Gastrocnemius medialis (tissue), 4 donors: ENCODE results near the gene PCED1B. TPM values are rescaled to one million over a fixed set of nuclear protein-coding genes. Genes with fewer than 3 reads are reported as not detected.

ENCODE experiments used
- ATAC-seq, 2 donors: fragments of 150-250 bp; one replicate each; pipeline ENCODE4 v1.9.1; 2016
- DNase-seq, 2 donors: peaks; one replicate each; pipeline ENCODE4 v3.0.0-alpha.2; 2019
- H3K27ac ChIP-seq, 4 donors: fragments of 200-600 bp; sonication (generic); 1 replicate in 1 of 4; 2 replicates in 3 of 4; pipeline ENCODE4 v1.5.1; 2016 to 2018; ENCODE audit warnings: mild to moderate bottlenecking in 2 of 4, moderate library complexity in 1 of 4
- H3K27me3 ChIP-seq, 3 donors: fragments of 200-600 bp; sonication (generic) in 2 of 3; 1 replicate in 1 of 3; 2 replicates in 2 of 3; pipeline versions ENCODE4 v1.5.1 to v1.6.0; 2016 to 2019; ENCODE audit warnings: mild to moderate bottlenecking in 1 of 3, moderate library complexity in 1 of 3
- H3K36me3 ChIP-seq, 2 donors: fragments of 200-600 bp; sonication (generic) in 1 of 2; one replicate each; pipeline ENCODE4 v1.5.1; 2017 to 2018
- H3K4me1 ChIP-seq, 2 donors: fragments of 200-600 bp; sonication (generic) in 1 of 2; one replicate each; pipeline ENCODE4 v1.5.1; 2016 to 2017; ENCODE audit warnings: mild to moderate bottlenecking in 2 of 2
- H3K4me3 ChIP-seq, 4 donors: fragments of 200-600 bp; sonication (generic) in 3 of 4; 1 replicate in 1 of 4; 2 replicates in 3 of 4; pipeline ENCODE4 v1.5.1; 2016 to 2019; ENCODE audit warnings: mild to moderate bottlenecking in 2 of 4
- H3K9me3 ChIP-seq, 3 donors: fragments of 200-600 bp; sonication (generic) in 2 of 3; 1 replicate in 1 of 3; 2 replicates in 2 of 3; pipeline ENCODE4 v1.5.1; 2016 to 2019
- POLR2A ChIP-seq, 2 donors: fragments of 450-650 bp; IDR thresholded peaks; one replicate each; pipeline ENCODE4 v1.6.1; 2017; ENCODE audit warnings: antibody characterized with exemption in 2 of 2, mild to moderate bottlenecking in 2 of 2, moderate library complexity in 2 of 2
- in situ Hi-C, 4 donors: fragments of 200-750 bp; cut with MboI; loops; one replicate each; pipeline versions ENCODE4 v1.15.0 to v1.8.0; 2017; ENCODE audit warnings: low sequenced_read_pairs in 4 of 4
- intact Hi-C: fragments of 100-400 bp; cut with DNase I; formaldehyde crosslinking; loops from one replicate; pipeline ENCODE4 v1.15.1; 2023; ENCODE audit warnings: low total_unique reads
- total RNA-seq, 4 donors: library from RNA; depleted of rRNA; stranded (reverse); fragments of >200 nt; gene quantifications; one replicate each; pipeline versions ENCODE4 v1.1.0 to v1.2.3, GENCODE V29; 2016
- TF ChIP-seq, protein P1 (sequence below), 5 experiments: fragments of 450-650 bp in 3 of 5; fragments of 200-600 bp in 2 of 5; sonication (generic) in 2 of 5; IDR thresholded peaks in 4 of 5; conservative IDR thresholded peaks in 1 of 5; 1 replicate in 4 of 5; 2 replicates in 1 of 5; pipeline ENCODE4 v1.5.1; 2016 to 2019; ENCODE audit warnings: antibody characterized with exemption in 5 of 5, mild to moderate bottlenecking in 3 of 5, moderate library complexity in 3 of 5

PCED1B gene
- total RNA-seq, 4 donors from 2014 or later, result 0.36 to 0.55 (median 0.47) TPM; not detected in 1

DNA sequence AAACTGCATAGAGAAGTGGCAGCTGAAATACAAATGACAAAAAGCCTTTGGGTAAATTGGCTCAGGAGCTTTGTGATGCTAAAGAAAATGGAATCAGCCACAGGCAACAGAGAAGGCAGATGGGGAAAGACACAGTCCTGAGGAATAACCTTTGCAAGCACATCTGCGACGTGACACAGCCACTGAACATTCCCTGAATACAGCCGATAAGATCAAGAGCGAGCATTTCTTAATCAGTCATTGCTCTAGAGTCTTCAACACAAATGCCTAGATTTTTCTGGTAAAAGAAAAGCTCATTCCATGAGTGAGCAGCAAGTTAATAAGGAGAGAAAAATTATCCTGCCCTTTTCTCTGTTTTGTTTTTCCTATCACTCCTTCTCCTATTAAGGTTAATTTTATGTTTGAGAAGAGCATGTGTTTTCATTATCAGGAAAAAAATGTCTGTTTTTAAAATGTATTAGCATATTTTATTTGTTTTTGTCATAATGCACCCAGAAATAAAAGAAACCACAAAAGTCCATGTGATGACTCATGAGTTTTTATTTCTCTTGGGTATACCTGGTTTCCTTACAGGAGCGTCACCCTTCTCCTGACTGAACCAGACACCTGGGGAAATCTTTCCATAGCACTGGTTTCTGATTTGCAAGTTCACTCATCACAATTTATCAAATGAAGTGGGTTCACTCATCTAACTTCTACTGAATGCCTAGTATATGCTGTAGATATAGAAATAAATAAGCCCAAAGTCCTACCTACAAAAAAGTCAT lies 45.4 kb upstream of the PCED1B start:
- ATAC-seq (no peak), DNase-seq (no peak)
- in situ Hi-C loops (loop anchor here in 3 of 4 donors (10.0 to 25.0 kb wide), 2 partner anchors 361 to 628 kb away; no protein-coding TSS in a partner anchor), intact Hi-C loops (loop anchor here (2.0 to 10.0 kb wide), 5 partner anchors 38 to 671 kb away; partner anchors contain the start of gene RPAP3)
- Histone ChIP-seq H3K27me3 (no peaks in the 10 kb centered on the region), H3K36me3 (no peaks in the 10 kb centered on the region), H3K27ac (no peak overlapping the region), H3K9me3 (no peaks in the 10 kb centered on the region), H3K4me1 (peaks cover 0 to 5% of the 10 kb centered on the region in 2 donors), H3K4me3 (no peak overlapping the region)
- no peak for TF ChIP-seq POLR2A (IDR thresholded peaks at IDR 0.05)
- TF ChIP-seq, protein P1, sequence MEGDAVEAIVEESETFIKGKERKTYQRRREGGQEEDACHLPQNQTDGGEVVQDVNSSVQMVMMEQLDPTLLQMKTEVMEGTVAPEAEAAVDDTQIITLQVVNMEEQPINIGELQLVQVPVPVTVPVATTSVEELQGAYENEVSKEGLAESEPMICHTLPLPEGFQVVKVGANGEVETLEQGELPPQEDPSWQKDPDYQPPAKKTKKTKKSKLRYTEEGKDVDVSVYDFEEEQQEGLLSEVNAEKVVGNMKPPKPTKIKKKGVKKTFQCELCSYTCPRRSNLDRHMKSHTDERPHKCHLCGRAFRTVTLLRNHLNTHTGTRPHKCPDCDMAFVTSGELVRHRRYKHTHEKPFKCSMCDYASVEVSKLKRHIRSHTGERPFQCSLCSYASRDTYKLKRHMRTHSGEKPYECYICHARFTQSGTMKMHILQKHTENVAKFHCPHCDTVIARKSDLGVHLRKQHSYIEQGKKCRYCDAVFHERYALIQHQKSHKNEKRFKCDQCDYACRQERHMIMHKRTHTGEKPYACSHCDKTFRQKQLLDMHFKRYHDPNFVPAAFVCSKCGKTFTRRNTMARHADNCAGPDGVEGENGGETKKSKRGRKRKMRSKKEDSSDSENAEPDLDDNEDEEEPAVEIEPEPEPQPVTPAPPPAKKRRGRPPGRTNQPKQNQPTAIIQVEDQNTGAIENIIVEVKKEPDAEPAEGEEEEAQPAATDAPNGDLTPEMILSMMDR (IDR thresholded peaks at IDR 0.05 in 4 of 5, conservative IDR thresholded peaks at IDR 0.05 in 1 of 5), result no peak

DNA sequence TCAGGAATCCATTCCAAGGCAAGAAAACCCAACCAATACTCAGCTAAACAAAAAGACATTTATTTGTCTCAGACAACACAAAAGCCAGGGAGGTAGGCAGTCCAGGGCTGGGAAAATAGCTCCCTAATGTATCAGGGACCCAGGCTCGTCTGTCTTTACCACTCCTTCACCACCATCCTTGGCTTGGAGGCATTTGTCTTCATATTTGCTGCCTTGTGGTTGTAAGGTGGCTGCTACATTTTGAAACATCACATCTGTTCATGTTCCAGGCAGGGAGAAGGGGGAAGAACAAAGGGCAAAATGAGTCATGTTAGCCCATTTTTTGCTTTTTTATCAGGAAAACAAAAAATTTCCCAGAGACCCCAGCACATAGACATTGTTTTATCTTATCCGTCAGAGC lies 44.8 kb upstream of the PCED1B start:
- TF ChIP-seq, protein P1 (IDR thresholded peaks at IDR 0.05 in 4 of 5, conservative IDR thresholded peaks at IDR 0.05 in 1 of 5), result no peak
- peaks cover 0 to 5% of the 10 kb centered on the region in 2 donors for H3K4me1 ChIP-seq
- DNase-seq (no peak), ATAC-seq (no peak)
- in situ Hi-C loops (loop anchor here in 3 of 4 donors (10.0 to 25.0 kb wide), 2 partner anchors 360 to 628 kb away; no protein-coding TSS in a partner anchor), intact Hi-C loops (loop anchor here (5.0 to 10.0 kb wide), 4 partner anchors 38 to 670 kb away; partner anchors contain the start of gene RPAP3)
- H3K36me3 ChIP-seq, result no peaks in the 10 kb centered on the region
- no peaks in the 10 kb centered on the region for H3K27me3 ChIP-seq
- H3K4me3 ChIP-seq, result no peak overlapping the region
- no peaks in the 10 kb centered on the region for H3K9me3 ChIP-seq
- H3K27ac ChIP-seq, result no peak overlapping the region

DNA sequence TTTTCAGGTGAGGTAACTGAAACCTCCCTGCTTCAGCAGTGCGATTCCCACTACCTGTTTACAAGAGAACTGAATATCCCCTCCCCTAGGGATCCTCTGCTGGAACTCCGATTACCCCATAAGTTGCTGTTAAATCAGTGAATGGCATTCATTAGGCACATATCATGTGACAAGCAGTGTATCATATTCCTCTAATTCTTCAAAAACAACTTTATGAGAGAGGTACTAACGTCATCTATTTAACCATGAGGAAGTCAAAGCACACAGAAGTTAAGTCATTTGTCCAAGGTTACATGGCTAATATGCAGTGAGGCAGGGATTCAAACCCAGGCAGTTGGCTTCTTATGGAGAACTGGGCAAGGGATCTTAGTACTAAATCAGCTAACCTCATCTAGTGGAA lies 43.9 kb upstream of the PCED1B start:
- ATAC-seq (no peak), DNase-seq (no peak)
- H3K9me3 ChIP-seq, result no peaks in the 10 kb centered on the region
- H3K4me1 ChIP-seq, result peaks cover 0 to 5% of the 10 kb centered on the region in 2 donors
- H3K27ac ChIP-seq, result no peak overlapping the region
- no peak for TF ChIP-seq POLR2A (IDR thresholded peaks at IDR 0.05)
- in situ Hi-C loops (loop anchor here in 3 of 4 donors (10.0 to 25.0 kb wide), 2 partner anchors 359 to 627 kb away; no protein-coding TSS in a partner anchor), intact Hi-C loops (loop anchor here (10.0 kb wide), 1 partner anchor 669 kb away; the partner anchor contains the start of gene RPAP3)
- H3K36me3 ChIP-seq, result no peaks in the 10 kb centered on the region
- no peaks in the 10 kb centered on the region for H3K27me3 ChIP-seq
- H3K4me3 ChIP-seq, result no peak overlapping the region

DNA sequence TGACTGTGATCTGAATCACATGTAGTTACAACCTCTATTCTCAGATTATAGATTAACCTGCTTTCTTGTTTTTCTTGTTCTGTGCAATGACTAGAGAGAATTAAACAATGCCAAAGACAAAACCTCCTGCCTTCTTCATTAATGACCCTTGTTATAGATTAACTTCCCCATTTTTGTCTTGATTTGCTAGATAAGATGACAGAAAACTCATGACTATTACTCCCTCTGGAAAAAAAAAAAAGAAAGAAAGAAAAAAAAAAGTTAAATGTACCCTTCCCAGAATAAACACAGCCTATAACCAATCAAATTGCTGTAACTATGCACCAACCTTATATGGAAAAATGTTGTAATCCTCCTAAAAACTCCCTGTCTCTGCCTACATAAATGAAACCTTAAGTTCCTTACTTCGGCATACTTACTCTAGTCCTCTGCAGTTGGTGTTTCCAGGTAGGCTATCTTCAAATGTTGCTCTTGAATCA lies 41.1 kb upstream of the PCED1B start:
- H3K36me3 ChIP-seq, result no peaks in the 10 kb centered on the region
- H3K27ac ChIP-seq, result no peak overlapping the region
- in situ Hi-C loops (loop anchor here in 3 of 4 donors (10.0 to 25.0 kb wide), 2 partner anchors 356 to 624 kb away; no protein-coding TSS in a partner anchor), intact Hi-C loops (loop anchor here (10.0 kb wide), 1 partner anchor 666 kb away; the partner anchor contains the start of gene RPAP3)
- H3K27me3 ChIP-seq, result no peaks in the 10 kb centered on the region
- DNase-seq (no peak), ATAC-seq (no peak)
- no peak overlapping the region for H3K4me3 ChIP-seq
- no peaks in the 10 kb centered on the region for H3K4me1 ChIP-seq
- TF ChIP-seq, protein P1 (IDR thresholded peaks at IDR 0.05 in 4 of 5, conservative IDR thresholded peaks at IDR 0.05 in 1 of 5), result no peak
- TF ChIP-seq POLR2A (IDR thresholded peaks at IDR 0.05), result no peak
- H3K9me3 ChIP-seq, result peaks cover 0 to 4% (median 0%) of the 10 kb centered on the region in 3 donors

DNA sequence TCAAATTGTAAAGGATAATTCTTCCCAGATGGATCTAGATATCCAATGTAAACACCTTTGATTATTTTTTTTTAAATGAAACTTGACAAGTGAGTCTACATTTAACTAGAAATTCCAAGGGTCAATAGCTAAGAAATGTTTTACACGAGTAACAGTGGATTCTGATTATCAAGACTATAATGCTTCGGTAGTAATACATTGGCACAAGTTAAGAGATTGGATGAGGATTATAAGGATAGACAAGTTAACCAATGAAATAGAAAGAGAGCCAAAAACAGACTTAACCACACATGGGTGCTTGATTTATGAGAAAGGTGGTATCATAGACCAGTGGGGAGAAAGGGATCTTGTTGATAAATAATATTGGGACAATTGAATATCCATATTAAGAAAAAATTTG lies 40.3 kb upstream of the PCED1B start:
- no peaks in the 10 kb centered on the region for H3K36me3 ChIP-seq
- no peak overlapping the region for H3K4me3 ChIP-seq
- no peaks in the 10 kb centered on the region for H3K27me3 ChIP-seq
- H3K27ac ChIP-seq, result no peak overlapping the region
- H3K9me3 ChIP-seq, result peaks cover 0 to 4% (median 0%) of the 10 kb centered on the region in 3 donors
- ATAC-seq, result no peak
- intact Hi-C loops, result loop anchor here (10.0 kb wide), 1 partner anchor 666 kb away; the partner anchor contains the start of gene RPAP3
- no peaks in the 10 kb centered on the region for H3K4me1 ChIP-seq
- DNase-seq, result no peak
- TF ChIP-seq, protein P1 (IDR thresholded peaks at IDR 0.05 in 4 of 5, conservative IDR thresholded peaks at IDR 0.05 in 1 of 5), result no peak
- no peak for TF ChIP-seq POLR2A (IDR thresholded peaks at IDR 0.05)
- in situ Hi-C loops, result loop anchor here in 3 of 4 donors (10.0 to 25.0 kb wide), 2 partner anchors 356 to 623 kb away; no protein-coding TSS in a partner anchor
